Measurements from ENCODE around the gene USP8. TPM values are rescaled to one million over a fixed set of nuclear protein-coding genes. Genes with fewer than 3 reads are reported as not detected.
"Not testable (repeated sequence)": the region's sequence is repeated elsewhere in the genome, so short reads cannot be mapped to it uniquely, and the experiment has no call there.

Gene USP8
- total and polyA plus RNA-seq, 3 donors from 2014 or later: 25.0 to 81.7 (median 76.6) TPM

- TF ChIP-seq POLR2A (IDR thresholded peaks at IDR 0.05) (no peak), CTCF (IDR thresholded peaks at IDR 0.05) (no peak)
Observed at GRCh38 chr15:50493625-50494024, 69.4 kb downstream of the USP8 start.

GRCh38 chr15:50494547-50494946, 70.3 kb downstream of the USP8 start:
- DNase-seq; H3K36me3 ChIP-seq (ENCODE audit: low read depth, missing control alignments); intact Hi-C loops (cut with DNase I; ENCODE audit: low total_unique reads); H3K27ac ChIP-seq; H3K4me1 ChIP-seq; H3K4me3 ChIP-seq; H3K27me3 ChIP-seq; H3K9me3 ChIP-seq: not testable (repeated sequence)
- WGBS, 2 donors: 85 to 88% methylated on average over 2 of the region's 2 CpGs

More at GRCh38 chr15:50493625-50494024, 69.4 kb downstream of the USP8 start:
- intact Hi-C loops (cut with DNase I; ENCODE audit: low total_unique reads): no loop called here
- H3K4me1 ChIP-seq: no peaks in the 10 kb centered on the region
- no peak overlapping the region for H3K27ac ChIP-seq
- no peaks in the 10 kb centered on the region for H3K9me3 ChIP-seq
- no peaks in the 10 kb centered on the region for H3K36me3 ChIP-seq (ENCODE audit: low read depth, missing control alignments)
- DNase-seq: no peak
- 83 to 84% methylated on average over 3 of the region's 3 CpGs for WGBS, 2 donors
- H3K27me3 ChIP-seq: no peaks in the 10 kb centered on the region
- H3K4me3 ChIP-seq: no peak overlapping the region

- Histone ChIP-seq H3K27ac (no peak overlapping the region), H3K4me3 (no peak overlapping the region)
- intact Hi-C loops (cut with DNase I; ENCODE audit: low total_unique reads): no loop called here
Observed at GRCh38 chr15:50496692-50497091, 72.5 kb downstream of the USP8 start.

GRCh38 chr15:50500352-50500751, 76.1 kb downstream of the USP8 start:
- 67 to 71% methylated on average over 3 of the region's 3 CpGs for WGBS, 2 donors
- Histone ChIP-seq H3K27ac (no peak overlapping the region), H3K4me3 (no peak overlapping the region), H3K36me3 (ENCODE audit: low read depth, missing control alignments) (no peaks in the 10 kb centered on the region), H3K4me1 (no peaks in the 10 kb centered on the region), H3K27me3 (no peaks in the 10 kb centered on the region), H3K9me3 (no peaks in the 10 kb centered on the region)
- no peak for DNase-seq
- TF ChIP-seq POLR2A (IDR thresholded peaks at IDR 0.05) (no peak), CTCF (IDR thresholded peaks at IDR 0.05) (no peak)
- intact Hi-C loops (cut with DNase I; ENCODE audit: low total_unique reads): no loop called here

More at GRCh38 chr15:50496692-50497091, 72.5 kb downstream of the USP8 start:
- Histone ChIP-seq H3K27me3 (no peaks in the 10 kb centered on the region), H3K4me1 (no peaks in the 10 kb centered on the region), H3K36me3 (ENCODE audit: low read depth, missing control alignments) (no peaks in the 10 kb centered on the region), H3K9me3 (no peaks in the 10 kb centered on the region)
- WGBS, 2 donors: 91 to 97% methylated on average over 2 of the region's 2 CpGs
- DNase-seq: no peak
- TF ChIP-seq CTCF (IDR thresholded peaks at IDR 0.05) (no peak), POLR2A (IDR thresholded peaks at IDR 0.05) (no peak)

- no peak for DNase-seq
- WGBS, 2 donors: 93 to 98% methylated on average over 4 of the region's 4 CpGs
- H3K27me3 ChIP-seq: no peaks in the 10 kb centered on the region
- no peaks in the 10 kb centered on the region for H3K36me3 ChIP-seq (ENCODE audit: low read depth, missing control alignments)
- H3K4me3 ChIP-seq: no peak overlapping the region
- intact Hi-C loops (cut with DNase I; ENCODE audit: low total_unique reads): no loop called here
- H3K4me1 ChIP-seq: peaks cover 4% of the 10 kb centered on the region
- H3K27ac ChIP-seq: no peak overlapping the region
- no peaks in the 10 kb centered on the region for H3K9me3 ChIP-seq
- no peak for TF ChIP-seq POLR2A (IDR thresholded peaks at IDR 0.05)
- no peak for TF ChIP-seq CTCF (IDR thresholded peaks at IDR 0.05)
Observed at GRCh38 chr15:50501815-50502214, 77.6 kb downstream of the USP8 start.
